Adipose tissue (tissue), 3 donors: ENCODE results near the gene OR2Y1. TPM values are rescaled to one million over a fixed set of nuclear protein-coding genes. Genes with fewer than 3 reads are reported as not detected.

Experiments
- polyA plus RNA-seq, 3 donors: library from polyadenylated mRNA; stranded (reverse); fragments of 200-250 nt; gene quantifications; one replicate each; pipeline ENCODE4 v1.2.3, GENCODE V29; 2013
- donor health status: healthy with polysubstance abuse.
- donor health status: Bipolar disorder and iron deficiency.
- donor health status: healthy.

Gene OR2Y1
- polyA plus RNA-seq, 3 donors: not detected

Other genes with a start within 250 kb of the OR2Y1 start
- gene CNOT6, start 245.7 kb downstream of the OR2Y1 start, polyA plus RNA-seq: 1 to 10 TPM; 3.2 to 9.0 (median 4.9) TPM
- 1 to 10 TPM in 2 of 3 donors, not detected in 1; 1.1 to 1.2 TPM for gene SCGB3A1, start 148.6 kb downstream of the OR2Y1 start, polyA plus RNA-seq
- 10 to 100 TPM in 2 of 3 donors, 1 to 10 TPM in 1; 2.9 to 24.7 (median 13.1) TPM for gene FLT4, start 90.5 kb downstream of the OR2Y1 start, polyA plus RNA-seq
- gene MGAT1, start 62.7 kb upstream of the OR2Y1 start, polyA plus RNA-seq: 100 to 1,000 TPM in 2 of 3 donors, 10 to 100 TPM in 1; 97.5 to 180 (median 114) TPM
- gene ZFP62, start 121.2 kb upstream of the OR2Y1 start, polyA plus RNA-seq: 1 to 10 TPM; 5.0 to 9.8 (median 8.6) TPM
- gene BTNL8, start 159.1 kb upstream of the OR2Y1 start, polyA plus RNA-seq: under 1 TPM; 0.14 to 1.00 (median 0.34) TPM
- gene BTNL3, start 248.8 kb upstream of the OR2Y1 start, polyA plus RNA-seq: under 1 TPM; 0.09 to 0.33 (median 0.22) TPM